GM12874 (cell line): Measurements from ENCODE around the gene DOCK1.

Experiments used
- CTCF ChIP-seq: IDR thresholded peaks from 2 replicates; pipeline ENCODE4 v1.5.1; 2011; ENCODE audit warnings: low read depth, mild to moderate bottlenecking, control low read depth, low read length, moderate library complexity; ENCODE audit not compliant: insufficient read depth

DOCK1 gene

GRCh38 chr10:127299956-127300689 is 394.9 kb downstream of the DOCK1 start:
- no peak for TF ChIP-seq CTCF

GRCh38 chr10:127300868-127301321 is 395.7 kb downstream of the DOCK1 start:
- TF ChIP-seq CTCF = no peak

- no peak for TF ChIP-seq CTCF
Measured at GRCh38 chr10:127302343-127302742, 397.1 kb downstream of the DOCK1 start.

GRCh38 chr10:127303105-127303504 is 397.9 kb downstream of the DOCK1 start:
- TF ChIP-seq CTCF = no peak

GRCh38 chr10:127303746-127304145 is 398.5 kb downstream of the DOCK1 start:
- TF ChIP-seq CTCF = no peak

- no peak for TF ChIP-seq CTCF
Measured at GRCh38 chr10:127306479-127306878, 401.3 kb downstream of the DOCK1 start.

GRCh38 chr10:127307338-127307737 is 402.1 kb downstream of the DOCK1 start:
- no peak for TF ChIP-seq CTCF

GRCh38 chr10:127308031-127308430 is 402.8 kb downstream of the DOCK1 start:
- no peak for TF ChIP-seq CTCF
